HL-60 (cell line): Measurements from ENCODE around the gene ACRBP.

Source experiments
- DNase-seq, 2 experiments: peaks; one replicate each; pipeline ENCODE4 v3.0.0-alpha.2; 2010 to 2020; ENCODE audit warnings: low read depth in 1 of 2, low spot score in 1 of 2
- H3K27ac ChIP-seq: fragments of 250-450 bp; sonication (Bioruptor Pico); replicated peaks from 2 replicates; pipeline ENCODE4 v1.5.1; 2020; ENCODE audit warnings: mild to moderate bottlenecking, moderate library complexity
- H3K27me3 ChIP-seq: fragments of 250-450 bp; sonication (Bioruptor Pico); 2 replicates; pipeline ENCODE4 v1.5.1; 2021; ENCODE audit warnings: mild to moderate bottlenecking, moderate library complexity; ENCODE audit not compliant: insufficient read depth, poor library complexity, severe bottlenecking
- H3K4me3 ChIP-seq: replicated peaks from 2 replicates; pipeline ENCODE4 v1.5.1; 2011; ENCODE audit warnings: mild to moderate bottlenecking, control low read depth, low read length; ENCODE audit not compliant: insufficient read depth
- GABPA ChIP-seq: IDR thresholded peaks from 2 replicates; pipeline ENCODE4 v1.6.1; 2012; ENCODE audit warnings: low read depth
- POLR2AphosphoS5 ChIP-seq: IDR thresholded peaks from 2 replicates; pipeline ENCODE4 v1.6.1; 2012; ENCODE audit warnings: low read depth
- SPI1 ChIP-seq: IDR thresholded peaks from 2 replicates; pipeline ENCODE4 v1.6.1; 2012; ENCODE audit warnings: low read depth, mild to moderate bottlenecking, borderline replicate concordance
- TF ChIP-seq, protein P1 (sequence below): IDR thresholded peaks from one replicate; pipeline ENCODE4 v1.5.1; 2011; ENCODE audit warnings: low read length, control low read depth, inconsistent platforms; ENCODE audit not compliant: insufficient read depth
- TF ChIP-seq, protein P2 (sequence below): IDR thresholded peaks from 2 replicates; pipeline ENCODE4 v1.6.1; 2012; ENCODE audit warnings: low read depth; ENCODE audit not compliant: insufficient replicate concordance

ACRBP gene

GRCh38 chr12:6635856-6636531, 11.2 kb downstream of the ACRBP start, which contains the start of gene LPAR5:
LPAR5 (minus strand) TSS chr12:6635959; CDS start chr12:6621248, 14,711 bp downstream.
- TF ChIP-seq POLR2AphosphoS5 = 0 out of 2 replicates have a peak, but pooled peaks have one; percentile 31
- TF ChIP-seq, protein P1, sequence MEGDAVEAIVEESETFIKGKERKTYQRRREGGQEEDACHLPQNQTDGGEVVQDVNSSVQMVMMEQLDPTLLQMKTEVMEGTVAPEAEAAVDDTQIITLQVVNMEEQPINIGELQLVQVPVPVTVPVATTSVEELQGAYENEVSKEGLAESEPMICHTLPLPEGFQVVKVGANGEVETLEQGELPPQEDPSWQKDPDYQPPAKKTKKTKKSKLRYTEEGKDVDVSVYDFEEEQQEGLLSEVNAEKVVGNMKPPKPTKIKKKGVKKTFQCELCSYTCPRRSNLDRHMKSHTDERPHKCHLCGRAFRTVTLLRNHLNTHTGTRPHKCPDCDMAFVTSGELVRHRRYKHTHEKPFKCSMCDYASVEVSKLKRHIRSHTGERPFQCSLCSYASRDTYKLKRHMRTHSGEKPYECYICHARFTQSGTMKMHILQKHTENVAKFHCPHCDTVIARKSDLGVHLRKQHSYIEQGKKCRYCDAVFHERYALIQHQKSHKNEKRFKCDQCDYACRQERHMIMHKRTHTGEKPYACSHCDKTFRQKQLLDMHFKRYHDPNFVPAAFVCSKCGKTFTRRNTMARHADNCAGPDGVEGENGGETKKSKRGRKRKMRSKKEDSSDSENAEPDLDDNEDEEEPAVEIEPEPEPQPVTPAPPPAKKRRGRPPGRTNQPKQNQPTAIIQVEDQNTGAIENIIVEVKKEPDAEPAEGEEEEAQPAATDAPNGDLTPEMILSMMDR = no peak
- no peak for TF ChIP-seq SPI1
- TF ChIP-seq, protein P2, sequence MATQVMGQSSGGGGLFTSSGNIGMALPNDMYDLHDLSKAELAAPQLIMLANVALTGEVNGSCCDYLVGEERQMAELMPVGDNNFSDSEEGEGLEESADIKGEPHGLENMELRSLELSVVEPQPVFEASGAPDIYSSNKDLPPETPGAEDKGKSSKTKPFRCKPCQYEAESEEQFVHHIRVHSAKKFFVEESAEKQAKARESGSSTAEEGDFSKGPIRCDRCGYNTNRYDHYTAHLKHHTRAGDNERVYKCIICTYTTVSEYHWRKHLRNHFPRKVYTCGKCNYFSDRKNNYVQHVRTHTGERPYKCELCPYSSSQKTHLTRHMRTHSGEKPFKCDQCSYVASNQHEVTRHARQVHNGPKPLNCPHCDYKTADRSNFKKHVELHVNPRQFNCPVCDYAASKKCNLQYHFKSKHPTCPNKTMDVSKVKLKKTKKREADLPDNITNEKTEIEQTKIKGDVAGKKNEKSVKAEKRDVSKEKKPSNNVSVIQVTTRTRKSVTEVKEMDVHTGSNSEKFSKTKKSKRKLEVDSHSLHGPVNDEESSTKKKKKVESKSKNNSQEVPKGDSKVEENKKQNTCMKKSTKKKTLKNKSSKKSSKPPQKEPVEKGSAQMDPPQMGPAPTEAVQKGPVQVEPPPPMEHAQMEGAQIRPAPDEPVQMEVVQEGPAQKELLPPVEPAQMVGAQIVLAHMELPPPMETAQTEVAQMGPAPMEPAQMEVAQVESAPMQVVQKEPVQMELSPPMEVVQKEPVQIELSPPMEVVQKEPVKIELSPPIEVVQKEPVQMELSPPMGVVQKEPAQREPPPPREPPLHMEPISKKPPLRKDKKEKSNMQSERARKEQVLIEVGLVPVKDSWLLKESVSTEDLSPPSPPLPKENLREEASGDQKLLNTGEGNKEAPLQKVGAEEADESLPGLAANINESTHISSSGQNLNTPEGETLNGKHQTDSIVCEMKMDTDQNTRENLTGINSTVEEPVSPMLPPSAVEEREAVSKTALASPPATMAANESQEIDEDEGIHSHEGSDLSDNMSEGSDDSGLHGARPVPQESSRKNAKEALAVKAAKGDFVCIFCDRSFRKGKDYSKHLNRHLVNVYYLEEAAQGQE = no peak
- no peak for TF ChIP-seq GABPA
- peak in 1 of 2 experiments; percentile 66 for DNase-seq
- Histone ChIP-seq H3K27me3 (no peaks in the 10 kb centered on the region), H3K27ac (peak within 1 kb of the TSS; percentile 56), H3K4me3 (no peak within 1 kb of the TSS)

- Histone ChIP-seq H3K4me3 (no peak overlapping the region), H3K27me3 (no peaks in the 10 kb centered on the region), H3K27ac (peak overlapping the region; percentile 56)
- TF ChIP-seq POLR2AphosphoS5 (no peak), GABPA (no peak)
- DNase-seq = peak in 1 of 2 experiments; percentile 59
These were observed 11.8 kb downstream of the ACRBP start for GRCh38 chr12:6635375-6635855.

GRCh38 chr12:6632026-6632983, 14.9 kb downstream of the ACRBP start:
- DNase-seq = peak in 1 of 2 experiments; percentile 52
- Histone ChIP-seq H3K27me3 (no peaks in the 10 kb centered on the region), H3K4me3 (no peak overlapping the region), H3K27ac (no peak overlapping the region)
- TF ChIP-seq, protein P2 = no peak
- TF ChIP-seq, protein P1 = no peak
- TF ChIP-seq SPI1 = peak; percentile 35; the same call in 1 of the 2 replicates

- H3K27ac ChIP-seq = no peak overlapping the region
- no peak overlapping the region for H3K4me3 ChIP-seq
- no peak for DNase-seq
- no peak for TF ChIP-seq POLR2AphosphoS5
- TF ChIP-seq GABPA = no peak
- TF ChIP-seq, protein P2 = no peak
- TF ChIP-seq, protein P1 = no peak
- no peak for TF ChIP-seq SPI1
- no peaks in the 10 kb centered on the region for H3K27me3 ChIP-seq
These were observed 15.7 kb downstream of the ACRBP start for GRCh38 chr12:6631549-6631961.
